GM12801 (cell line): Measurements from ENCODE around the gene DNAJB14.

Experiments used
- TF ChIP-seq, protein P1 (sequence below): IDR thresholded peaks from one replicate; pipeline ENCODE4 v1.5.1; 2011; ENCODE audit warnings: control low read depth; ENCODE audit not compliant: insufficient read length; ENCODE audit errors: extremely low read depth

The DNAJB14 gene

DNA sequence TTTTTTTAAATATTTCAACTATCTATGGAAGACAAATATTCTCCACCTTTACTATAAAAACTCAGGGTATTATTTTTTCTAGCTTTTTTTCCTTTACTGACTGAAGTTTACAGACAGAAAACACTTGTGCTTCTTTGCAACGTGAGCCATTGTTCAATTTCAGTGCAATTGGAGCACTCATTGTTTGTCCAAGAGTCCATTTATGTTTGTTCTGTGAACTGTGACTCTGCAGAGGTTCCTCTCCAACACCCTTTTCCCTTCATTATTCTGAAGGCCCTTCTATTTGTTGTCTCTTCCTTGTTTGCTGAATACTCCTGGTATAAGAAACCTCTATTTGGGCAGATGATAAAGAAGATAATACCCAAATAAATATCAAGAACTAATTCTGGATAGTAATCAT, 92.4 kb downstream of the DNAJB14 start:
- TF ChIP-seq, protein P1, sequence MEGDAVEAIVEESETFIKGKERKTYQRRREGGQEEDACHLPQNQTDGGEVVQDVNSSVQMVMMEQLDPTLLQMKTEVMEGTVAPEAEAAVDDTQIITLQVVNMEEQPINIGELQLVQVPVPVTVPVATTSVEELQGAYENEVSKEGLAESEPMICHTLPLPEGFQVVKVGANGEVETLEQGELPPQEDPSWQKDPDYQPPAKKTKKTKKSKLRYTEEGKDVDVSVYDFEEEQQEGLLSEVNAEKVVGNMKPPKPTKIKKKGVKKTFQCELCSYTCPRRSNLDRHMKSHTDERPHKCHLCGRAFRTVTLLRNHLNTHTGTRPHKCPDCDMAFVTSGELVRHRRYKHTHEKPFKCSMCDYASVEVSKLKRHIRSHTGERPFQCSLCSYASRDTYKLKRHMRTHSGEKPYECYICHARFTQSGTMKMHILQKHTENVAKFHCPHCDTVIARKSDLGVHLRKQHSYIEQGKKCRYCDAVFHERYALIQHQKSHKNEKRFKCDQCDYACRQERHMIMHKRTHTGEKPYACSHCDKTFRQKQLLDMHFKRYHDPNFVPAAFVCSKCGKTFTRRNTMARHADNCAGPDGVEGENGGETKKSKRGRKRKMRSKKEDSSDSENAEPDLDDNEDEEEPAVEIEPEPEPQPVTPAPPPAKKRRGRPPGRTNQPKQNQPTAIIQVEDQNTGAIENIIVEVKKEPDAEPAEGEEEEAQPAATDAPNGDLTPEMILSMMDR = no peak

DNA sequence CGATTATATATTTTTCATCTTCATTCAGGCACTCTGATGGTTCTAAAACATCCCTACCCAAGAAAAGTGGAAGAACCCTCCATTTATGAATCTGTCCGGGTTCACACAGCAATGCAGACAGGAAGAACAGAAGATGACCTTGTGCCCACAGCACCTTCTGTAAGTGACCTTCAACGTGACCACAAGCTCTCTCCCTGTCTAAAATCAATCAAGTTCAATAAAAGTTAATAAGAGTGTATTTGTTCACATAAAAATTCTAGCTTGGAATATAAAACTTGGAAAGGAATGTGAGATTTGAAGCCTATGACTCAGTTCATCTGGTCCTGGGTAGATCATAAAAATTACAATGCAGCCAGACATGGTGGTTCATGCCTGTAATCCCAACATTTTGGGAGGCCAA, 93.2 kb downstream of the DNAJB14 start:
- TF ChIP-seq, protein P1 = no peak

DNA sequence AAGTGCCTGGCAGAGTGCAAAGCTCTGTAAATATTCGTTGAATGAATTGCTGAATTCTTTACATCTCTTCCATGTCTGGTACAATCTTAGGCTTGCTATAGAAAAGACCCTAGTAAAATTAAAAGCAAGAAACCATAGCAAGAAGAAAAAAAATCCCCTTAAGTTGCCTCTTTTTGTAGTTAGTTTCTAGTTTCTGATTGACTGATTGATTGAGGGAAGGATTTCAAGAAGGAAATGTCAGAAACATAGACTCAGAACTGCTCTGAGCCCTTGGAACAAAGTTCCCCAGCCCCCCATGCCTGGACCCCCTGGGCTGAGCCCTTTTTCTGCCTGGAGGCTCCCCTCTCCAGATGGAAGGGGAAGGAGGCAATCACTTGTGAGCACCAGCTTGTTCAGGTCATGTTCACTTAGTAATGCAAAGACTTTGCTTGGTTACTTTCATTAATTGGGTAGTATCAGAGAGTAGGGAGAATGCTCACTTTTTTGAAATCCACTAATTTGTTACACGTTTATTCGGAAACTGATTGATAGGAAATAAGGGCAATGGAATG, 94.1 kb downstream of the DNAJB14 start:
- TF ChIP-seq, protein P1 = no peak

DNA sequence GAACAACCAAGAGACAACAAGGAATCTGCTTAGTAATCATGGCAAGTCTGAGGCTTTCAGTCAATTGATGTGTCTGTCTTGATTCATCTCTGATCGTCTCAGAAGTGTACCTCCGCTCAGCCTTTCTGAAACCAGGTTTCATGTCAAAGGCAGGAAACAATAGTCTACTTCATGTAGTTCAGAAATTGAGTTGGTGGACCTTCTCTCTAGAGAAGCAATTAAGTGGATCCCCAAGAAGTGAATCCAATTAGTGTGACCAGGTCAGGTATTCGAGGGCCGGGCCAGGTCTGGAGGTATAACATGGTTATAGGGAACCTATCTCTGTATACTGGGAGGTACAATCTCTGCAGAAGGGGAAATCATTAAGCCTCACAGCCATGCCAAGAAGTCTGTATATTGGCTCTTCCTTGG, 97.8 kb downstream of the DNAJB14 start:
- TF ChIP-seq, protein P1 = no peak

DNA sequence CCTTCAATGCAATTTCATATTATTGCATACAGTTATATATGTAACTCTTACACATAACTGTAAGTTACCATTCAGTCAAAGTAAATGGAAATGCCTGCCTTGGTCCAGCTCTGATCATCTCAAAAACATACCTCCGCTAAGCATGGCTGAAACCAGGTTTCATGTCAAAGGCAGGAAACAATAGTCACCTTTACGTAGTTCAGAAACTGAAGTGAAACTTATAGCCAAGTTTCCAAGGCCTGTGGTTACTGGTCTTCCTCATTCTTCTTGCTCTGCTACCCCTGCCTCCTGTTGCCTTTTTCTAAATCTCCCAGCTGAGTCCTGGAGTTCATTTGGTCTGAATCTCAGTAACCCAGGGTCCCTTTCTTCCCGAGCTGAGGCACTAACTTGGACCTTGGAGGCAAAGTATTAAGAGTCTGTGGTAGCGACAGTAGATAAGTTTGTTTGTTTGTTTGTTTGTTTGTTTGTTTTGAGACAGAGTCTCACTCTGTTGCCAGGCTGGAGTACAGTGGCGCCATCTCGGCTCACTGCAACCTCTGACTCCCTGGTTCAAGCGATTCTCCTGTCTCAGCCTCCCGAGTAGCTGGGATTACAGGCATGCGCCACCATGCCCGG, 98.9 kb downstream of the DNAJB14 start:
- TF ChIP-seq, protein P1 = no peak

DNA sequence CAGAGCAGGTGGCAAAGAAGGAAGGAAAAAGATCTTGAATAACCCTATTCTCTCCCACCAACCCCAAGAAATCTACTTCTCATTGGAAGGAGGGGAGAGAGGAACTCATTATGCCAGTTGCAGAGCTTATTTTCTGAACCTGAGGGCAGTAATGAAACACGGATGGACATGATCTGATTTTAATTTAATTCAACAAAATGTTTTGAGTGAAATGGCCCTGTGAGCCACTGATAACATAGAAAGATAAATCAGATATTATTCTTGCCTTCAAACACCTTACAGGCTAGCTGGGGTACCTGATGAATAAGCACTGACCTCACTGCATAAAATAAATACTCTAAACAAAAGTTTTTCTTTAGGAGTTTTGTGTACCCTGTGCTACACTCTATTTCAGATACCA, 99.5 kb downstream of the DNAJB14 start:
- TF ChIP-seq, protein P1 = no peak
